Esophagus muscularis mucosa (tissue), 3 donors: Measurements from ENCODE around the gene PRDX6.
"Not testable (repeated sequence)": the region's sequence is repeated elsewhere in the genome, so short reads cannot be mapped to it uniquely, and the experiment has no call there.

Experiments
- CTCF ChIP-seq, 3 experiments: fragments of 200-600 bp in 2 of 3; fragments of 450-650 bp in 1 of 3; sonication (generic) in 2 of 3; IDR thresholded peaks; one replicate each; pipeline ENCODE4 v1.5.1; 2017 to 2019; ENCODE audit warnings: antibody characterized with exemption in 3 of 3, mild to moderate bottlenecking in 2 of 3, moderate library complexity in 1 of 3
- POLR2A ChIP-seq: fragments of 450-650 bp; IDR thresholded peaks from one replicate; pipeline ENCODE4 v1.6.1; 2017; ENCODE audit warnings: antibody characterized with exemption, moderate library complexity, mild to moderate bottlenecking, low read depth
- POLR2AphosphoS5 ChIP-seq, 2 donors: sonication (generic); formaldehyde crosslinking; IDR thresholded peaks; one replicate each; pipeline ENCODE4 v1.6.1; 2017; ENCODE audit warnings: antibody characterized with exemption in 2 of 2

- not testable (repeated sequence) for TF ChIP-seq POLR2AphosphoS5 (IDR thresholded peaks at IDR 0.05); CTCF (IDR thresholded peaks at IDR 0.05); POLR2A
These were observed 37.4 kb downstream of the PRDX6 start for GRCh38 chr1:173514503-173514902.
